ENCODE results near the gene NCK1. TPM values are rescaled to one million over a fixed set of nuclear protein-coding genes. Genes with fewer than 3 reads are reported as not detected.

Gene NCK1
- 54.3 TPM for total RNA-seq

- peak; percentile 99 for ATAC-seq
Observed at GRCh38 chr3:136861890-136862616, at the start of gene NCK1. TSS of gene NCK1 (plus strand) at chr3:136862208. CDS start at chr3:136928002, 65,794 bp downstream.

GRCh38 chr3:136817448-136817847 lies 44.6 kb upstream of the NCK1 start:
- no peak for ATAC-seq
- DNase-seq (ENCODE audit: low spot score) = no peak
- intact Hi-C loops (cut with DNase I) = no loop called here

More at GRCh38 chr3:136861890-136862616, at the start of gene NCK1:
- intact Hi-C loops (cut with DNase I) = no loop called here
- DNase-seq (ENCODE audit: low spot score) = peak; percentile 99

GRCh38 chr3:136818191-136818768 lies 43.7 kb upstream of the NCK1 start:
- intact Hi-C loops (cut with DNase I) = no loop called here
- DNase-seq (ENCODE audit: low spot score) = no peak
- ATAC-seq = peak; percentile 51

DNA sequence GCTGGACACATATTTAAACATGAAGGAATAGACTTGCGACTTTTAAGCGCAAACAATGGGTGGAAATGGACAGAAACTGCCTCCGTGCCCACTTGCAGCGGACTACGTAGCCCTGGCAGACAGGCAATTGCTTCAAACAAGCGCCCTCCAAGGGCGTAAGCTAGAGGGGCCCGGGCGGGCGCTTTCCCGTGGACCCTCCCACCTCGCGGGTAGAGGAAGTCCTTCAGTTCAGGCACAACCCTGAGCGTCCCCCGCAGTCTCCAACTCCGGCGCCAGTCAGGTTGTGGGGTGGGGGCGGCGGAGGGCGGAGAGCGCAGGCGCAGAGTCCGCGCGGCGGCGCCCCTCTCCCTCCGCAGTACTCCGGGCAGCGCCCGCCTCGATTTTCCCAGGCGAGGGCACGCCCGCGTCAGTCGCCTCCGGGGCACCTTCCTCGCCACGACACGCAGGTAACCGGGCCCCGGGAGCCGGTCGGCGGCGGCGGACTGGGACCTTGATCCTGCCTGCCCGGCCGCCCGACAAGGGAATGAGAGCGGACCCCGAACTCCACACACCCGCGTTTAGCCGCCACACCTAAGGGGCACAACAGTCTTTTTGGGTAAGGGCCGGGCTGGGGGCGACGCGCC lies 43.1 kb upstream of the NCK1 start, which contains the start of gene SLC35G2:
TSS of gene SLC35G2 (plus strand) at position 358 of the 623 bp plus-strand sequence. CDS start 35,335 bp downstream, outside the sequence.
- ATAC-seq (peak; percentile 86), DNase-seq (ENCODE audit: low spot score) (peak; percentile 63)
- intact Hi-C loops (cut with DNase I) = no loop called here

GRCh38 chr3:136819392-136819730 lies 42.6 kb upstream of the NCK1 start:
- intact Hi-C loops (cut with DNase I) = no loop called here
- ATAC-seq (peak; percentile 84), DNase-seq (ENCODE audit: low spot score) (no peak)

GRCh38 chr3:136819731-136820679 lies 42.0 kb upstream of the NCK1 start:
- ATAC-seq = peak; percentile 85
- peak; percentile 68 for DNase-seq (ENCODE audit: low spot score)
- intact Hi-C loops (cut with DNase I) = no loop called here

GRCh38 chr3:136831461-136831860 lies 30.5 kb upstream of the NCK1 start:
- no peak for DNase-seq (ENCODE audit: low spot score)
- no peak for ATAC-seq
- intact Hi-C loops (cut with DNase I) = no loop called here

DNA sequence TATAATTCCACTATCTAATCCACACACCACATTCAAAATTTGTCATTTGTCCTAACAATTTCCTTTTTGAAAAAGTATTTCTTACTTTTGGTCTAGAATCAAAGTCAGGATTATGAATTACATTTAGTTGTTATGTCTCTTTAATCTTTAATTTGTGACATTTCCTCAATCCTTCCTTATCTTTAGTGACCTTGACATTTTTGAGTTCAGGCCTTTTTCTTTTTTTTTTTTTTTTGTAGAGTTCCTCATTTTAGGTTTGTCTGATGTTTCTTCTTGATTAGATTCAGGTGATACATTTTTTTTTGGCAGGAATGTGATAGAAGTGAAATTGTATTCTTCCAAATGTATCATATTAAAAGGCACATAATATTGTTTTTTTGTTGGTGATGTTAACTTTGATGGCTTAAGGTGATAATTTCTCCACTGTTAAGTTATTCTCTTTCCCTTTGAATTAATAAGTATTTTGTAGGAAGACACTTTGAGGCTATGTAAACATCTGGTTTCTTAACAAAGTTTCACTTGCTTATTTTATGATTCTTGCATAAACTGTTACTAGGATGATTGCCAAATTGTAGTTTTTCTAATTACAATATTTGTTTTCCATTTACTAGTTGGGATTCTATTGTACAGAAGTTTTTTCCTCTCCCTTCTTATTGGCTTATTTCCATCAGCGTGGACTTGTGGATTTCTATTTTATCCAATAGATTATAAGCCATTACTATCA lies 26.8 kb upstream of the NCK1 start:
- DNase-seq (ENCODE audit: low spot score) = no peak
- intact Hi-C loops (cut with DNase I) = no loop called here
- ATAC-seq = no peak

DNA sequence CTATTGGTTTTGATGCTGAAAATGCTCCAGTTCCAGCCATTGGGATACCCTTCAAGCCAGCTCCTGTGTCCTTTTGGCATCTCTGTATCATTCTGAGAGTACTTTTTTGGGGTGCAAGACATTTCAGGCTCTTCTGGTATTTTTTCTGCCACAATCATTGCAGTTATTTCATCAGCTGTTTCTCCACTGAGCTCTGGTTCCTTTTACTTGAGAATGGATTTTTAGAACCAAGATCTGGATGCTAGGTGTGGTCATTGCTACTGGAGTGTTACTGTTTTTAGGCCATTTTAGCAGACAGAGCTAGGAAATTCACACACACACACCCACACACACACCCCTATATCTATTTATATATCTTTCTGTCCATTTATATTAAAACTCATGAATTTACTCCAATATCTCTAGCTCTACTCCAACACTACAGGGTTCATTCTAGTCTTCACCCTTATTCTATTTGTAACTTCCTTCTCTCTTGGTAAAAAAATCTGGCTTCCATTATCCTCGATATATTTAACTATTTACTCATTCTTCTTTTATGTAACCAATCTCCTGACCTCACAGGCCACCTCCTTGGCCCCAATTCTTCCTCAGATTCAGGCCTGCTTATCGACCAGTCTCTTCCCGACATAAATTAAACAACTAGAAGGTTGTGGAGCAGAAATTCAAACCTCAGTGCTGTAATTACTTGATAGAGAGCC lies 26.0 kb upstream of the NCK1 start:
- intact Hi-C loops (cut with DNase I) = no loop called here
- DNase-seq (ENCODE audit: low spot score) (no peak), ATAC-seq (no peak)

GRCh38 chr3:136836511-136837156 lies 25.4 kb upstream of the NCK1 start:
- ATAC-seq (no peak), DNase-seq (ENCODE audit: low spot score) (no peak)
- intact Hi-C loops (cut with DNase I) = no loop called here

DNA sequence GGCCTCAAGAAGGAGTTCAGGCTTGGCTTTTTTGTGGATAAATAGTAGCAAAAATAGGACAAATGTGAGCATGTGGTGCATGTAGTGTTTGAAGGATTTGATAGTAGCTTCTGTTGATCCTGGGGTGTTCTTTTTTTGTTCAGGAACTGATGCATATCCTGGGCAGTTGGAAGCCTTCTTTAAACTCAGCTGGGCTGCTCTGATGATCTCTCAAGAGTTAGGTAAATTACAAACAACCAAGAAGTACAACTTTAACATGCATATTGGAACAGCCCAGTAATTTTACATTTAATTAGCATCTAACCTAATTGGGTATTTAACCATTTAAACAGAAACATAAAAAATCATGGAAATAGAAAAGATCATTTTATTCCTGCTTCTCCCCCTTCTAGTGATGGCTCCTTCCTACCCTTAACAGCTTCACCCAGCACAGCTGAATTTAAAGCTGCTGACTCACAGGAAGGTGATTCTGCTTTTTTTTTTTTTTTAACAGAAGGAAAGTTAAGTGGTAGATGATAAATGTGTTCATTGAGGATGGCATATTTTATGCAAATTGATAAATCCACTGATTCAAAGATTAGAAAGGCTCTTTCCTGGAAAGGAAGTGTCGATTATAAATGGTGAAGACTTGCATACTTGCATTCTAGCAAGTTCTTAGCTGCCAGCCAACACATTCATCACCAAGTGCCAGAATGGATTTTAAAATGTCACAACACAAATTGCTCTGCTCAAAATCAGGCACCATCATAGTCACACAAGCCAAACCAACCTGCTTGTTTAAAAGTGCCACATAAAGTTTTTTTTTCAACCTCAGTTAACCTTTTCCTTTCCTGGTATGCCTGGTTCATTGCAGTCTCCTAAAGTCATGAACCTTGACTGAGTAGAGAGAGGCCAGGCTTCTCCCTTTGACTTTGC lies 23.1 kb upstream of the NCK1 start:
- intact Hi-C loops (cut with DNase I) = no loop called here
- no peak for DNase-seq (ENCODE audit: low spot score)
- no peak for ATAC-seq

- ATAC-seq (no peak), DNase-seq (ENCODE audit: low spot score) (no peak)
- intact Hi-C loops (cut with DNase I) = no loop called here
Observed at GRCh38 chr3:136839556-136839931, 22.5 kb upstream of the NCK1 start.

- DNase-seq (ENCODE audit: low spot score) (no peak), ATAC-seq (no peak)
- intact Hi-C loops (cut with DNase I) = no loop called here
Observed at GRCh38 chr3:136840252-136840651, 21.8 kb upstream of the NCK1 start.

- ATAC-seq = no peak
- intact Hi-C loops (cut with DNase I) = no loop called here
Observed at GRCh38 chr3:136842294-136842693, 19.7 kb upstream of the NCK1 start.

GRCh38 chr3:136844724-136845123 lies 17.3 kb upstream of the NCK1 start:
- DNase-seq (ENCODE audit: low spot score) (no peak), ATAC-seq (no peak)
- intact Hi-C loops (cut with DNase I) = no loop called here

More at GRCh38 chr3:136842294-136842693, 19.7 kb upstream of the NCK1 start:
- no peak for DNase-seq (ENCODE audit: low spot score)

DNA sequence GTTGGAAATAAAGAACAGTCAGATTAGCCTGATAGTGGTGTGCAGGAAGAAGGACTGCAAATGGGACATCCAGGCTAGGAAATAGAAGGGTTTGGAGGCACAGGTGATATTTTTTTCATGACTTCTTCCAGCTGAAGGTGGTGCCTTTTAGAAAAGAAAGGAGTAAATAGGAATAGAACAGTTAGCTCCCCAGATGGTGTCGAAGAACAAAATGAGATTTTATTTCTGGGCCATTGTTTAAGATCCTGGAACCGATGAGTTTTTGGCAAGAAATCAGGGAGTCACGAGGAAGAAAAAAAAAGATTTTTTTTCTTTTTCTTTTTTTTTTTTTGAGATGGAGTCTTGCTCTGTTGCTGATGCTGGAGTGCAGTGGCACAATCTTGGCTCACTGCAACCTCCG lies 9.8 kb upstream of the NCK1 start:
- DNase-seq (ENCODE audit: low spot score) (no peak), ATAC-seq (no peak)
- intact Hi-C loops (cut with DNase I) = loop anchor here (10.0 kb wide), 1 partner anchor 97 kb away; the partner anchor contains the start of gene STAG1
